GM21423 (cell line): ENCODE data around the gene B3GAT2.

Experiments used
- ATAC-seq: cut with Tn5 transposase; IDR thresholded peaks from one replicate; pipeline ENCODE4 v1.9.1; 2021; ENCODE audit warnings: mild to moderate bottlenecking, moderate library complexity; ENCODE audit not compliant: unreplicated experiment

The B3GAT2 gene

GRCh38 chr6:70900047-70900446 is 56.8 kb downstream of the B3GAT2 start:
- ATAC-seq = no peak

- no peak for ATAC-seq
Observed at GRCh38 chr6:70894001-70894400, 62.9 kb downstream of the B3GAT2 start.

- no peak for ATAC-seq
Observed at GRCh38 chr6:70889270-70889669, 67.6 kb downstream of the B3GAT2 start.

GRCh38 chr6:70886661-70887060 is 70.2 kb downstream of the B3GAT2 start:
- ATAC-seq = no peak

GRCh38 chr6:70886071-70886470 is 70.8 kb downstream of the B3GAT2 start:
- no peak for ATAC-seq

GRCh38 chr6:70884074-70884983 is 72.5 kb downstream of the B3GAT2 start:
- ATAC-seq = peak; percentile 73

GRCh38 chr6:70879496-70879895 is 77.4 kb downstream of the B3GAT2 start:
- ATAC-seq = no peak

- no peak for ATAC-seq
Observed at GRCh38 chr6:70874181-70874913, 82.5 kb downstream of the B3GAT2 start.

- no peak for ATAC-seq
Observed at GRCh38 chr6:70872469-70872868, 84.4 kb downstream of the B3GAT2 start.

- ATAC-seq = no peak
Observed at GRCh38 chr6:70864401-70864800, 92.5 kb downstream of the B3GAT2 start.

- ATAC-seq = no peak
Observed at GRCh38 chr6:70863343-70863742, 93.5 kb downstream of the B3GAT2 start.

- ATAC-seq = no peak
Observed at GRCh38 chr6:70860920-70861319, 95.9 kb downstream of the B3GAT2 start.

GRCh38 chr6:70860045-70860444 is 96.8 kb downstream of the B3GAT2 start:
- ATAC-seq = no peak

- ATAC-seq = peak; percentile 99
Observed at GRCh38 chr6:70857387-70858077, 99.3 kb downstream of the B3GAT2 start.

- ATAC-seq = no peak
Observed at GRCh38 chr6:70852667-70853246, 104.1 kb downstream of the B3GAT2 start.

- no peak for ATAC-seq
Observed at GRCh38 chr6:70849348-70850069, 107.4 kb downstream of the B3GAT2 start.

GRCh38 chr6:70847106-70848084 is 109.5 kb downstream of the B3GAT2 start:
- no peak for ATAC-seq

GRCh38 chr6:70846207-70846835 is 110.5 kb downstream of the B3GAT2 start:
- no peak for ATAC-seq

GRCh38 chr6:70844301-70844700 is 112.6 kb downstream of the B3GAT2 start:
- ATAC-seq = no peak
